Esophagus muscularis mucosa (tissue), 4 donors: ENCODE measurements around the gene C1orf159. TPM values are rescaled to one million over a fixed set of nuclear protein-coding genes. Genes with fewer than 3 reads are reported as not detected.
A peak's percentile ranks its signal among the peaks of the same experiment; 100 is the strongest.

Source experiments
- DNase-seq: peaks from one replicate; pipeline ENCODE4 v3.0.0-alpha.2; 2017; ENCODE audit errors: extremely low spot score
- H3K27ac ChIP-seq, 4 donors: fragments of 200-600 bp; sonication (generic); replicated peaks in 1 of 4; 1 replicate in 3 of 4; 2 replicates in 1 of 4; pipeline ENCODE4 v1.5.1; 2016 to 2019; ENCODE audit warnings: mild to moderate bottlenecking in 1 of 4
- H3K27me3 ChIP-seq, 4 donors: fragments of 200-600 bp; sonication (generic); one replicate each; pipeline versions ENCODE4 v1.5.1 to v1.6.0; 2016 to 2019
- H3K36me3 ChIP-seq, 4 donors: fragments of 200-600 bp; sonication (generic); one replicate each; pipeline ENCODE4 v1.5.1; 2016 to 2019
- H3K4me1 ChIP-seq, 4 donors: fragments of 200-600 bp; sonication (generic); one replicate each; pipeline ENCODE4 v1.5.1; 2016 to 2019
- H3K4me3 ChIP-seq, 4 donors: fragments of 200-600 bp; sonication (generic); 1 replicate in 2 of 4; 2 replicates in 2 of 4; pipeline ENCODE4 v1.5.1; 2016 to 2019; ENCODE audit warnings: mild to moderate bottlenecking in 4 of 4, moderate library complexity in 1 of 4
- H3K9me3 ChIP-seq, 4 donors: fragments of 200-600 bp; sonication (generic); 1 replicate in 3 of 4; 2 replicates in 1 of 4; pipeline ENCODE4 v1.5.1; 2016 to 2019
- EP300 ChIP-seq: sonication (generic); formaldehyde crosslinking; IDR thresholded peaks from one replicate; pipeline ENCODE4 v1.6.1; 2017; ENCODE audit warnings: antibody characterized with exemption
- POLR2A ChIP-seq: fragments of 450-650 bp; IDR thresholded peaks from one replicate; pipeline ENCODE4 v1.6.1; 2017; ENCODE audit warnings: antibody characterized with exemption, moderate library complexity, mild to moderate bottlenecking, low read depth
- POLR2AphosphoS5 ChIP-seq, 2 donors: sonication (generic); formaldehyde crosslinking; IDR thresholded peaks; one replicate each; pipeline ENCODE4 v1.6.1; 2017; ENCODE audit warnings: antibody characterized with exemption in 2 of 2
- WGBS: methylation state at CpG from one replicate; pipeline ENCODE4 v1.1.5; 2018; 5-methylcytosine and 5-hydroxymethylcytosine counted together
- intact Hi-C: fragments of 100-400 bp; cut with DNase I; formaldehyde crosslinking; loops from one replicate; pipeline ENCODE4 v1.15.1; 2023
- total RNA-seq, 4 donors: library from RNA; depleted of rRNA; stranded (reverse); fragments of >200 nt; gene quantifications; one replicate each; pipeline versions ENCODE4 v1.1.0 to v1.2.1, GENCODE V29; 2016
- TF ChIP-seq, protein P1 (sequence below), 3 experiments: fragments of 200-600 bp in 2 of 3; fragments of 450-650 bp in 1 of 3; sonication (generic) in 2 of 3; IDR thresholded peaks; one replicate each; pipeline ENCODE4 v1.5.1; 2017 to 2019; ENCODE audit warnings: antibody characterized with exemption in 3 of 3, mild to moderate bottlenecking in 2 of 3, moderate library complexity in 1 of 3

C1orf159 gene
- 10 to 100 TPM in 1 of 4 donors, 1 to 10 TPM in 3; 4.2 to 11.9 (median 8.5) TPM for total RNA-seq

GRCh38 chr1:1115786-1116700, at the start of gene C1orf159:
C1orf159 (minus strand) TSS chr1:1116089; CDS start chr1:1091543, 24,546 bp downstream.
- Histone ChIP-seq H3K27me3 (peaks cover 0 to 39% (median under 1%) of the 10 kb centered on the region in 4 donors), H3K27ac (peak within 1 kb of the TSS; percentile 78 to 87 (median 84)), H3K36me3 (peaks cover 0 to 18% (median 3%) of the 10 kb centered on the region in 4 donors), H3K4me1 (peaks cover 6 to 27% (median 21%) of the 10 kb centered on the region in 4 donors), H3K4me3 (peak within 1 kb of the TSS; percentile 79 to 98 (median 98)), H3K9me3 (peaks cover 0 to 4% (median 0%) of the 10 kb centered on the region in 4 donors)
- peak; percentile 100 for DNase-seq
- under 1% methylated on average over 49 of the region's 128 CpGs for WGBS
- intact Hi-C loops, result loop anchor here (10.0 kb wide), 1 partner anchor 259 kb away; the partner anchor contains the start of gene AURKAIP1
- no peak for TF ChIP-seq EP300
- TF ChIP-seq POLR2AphosphoS5 (IDR thresholded peaks at IDR 0.05), result peak in 1 of 2 donors; percentile 43
- TF ChIP-seq, protein P1, sequence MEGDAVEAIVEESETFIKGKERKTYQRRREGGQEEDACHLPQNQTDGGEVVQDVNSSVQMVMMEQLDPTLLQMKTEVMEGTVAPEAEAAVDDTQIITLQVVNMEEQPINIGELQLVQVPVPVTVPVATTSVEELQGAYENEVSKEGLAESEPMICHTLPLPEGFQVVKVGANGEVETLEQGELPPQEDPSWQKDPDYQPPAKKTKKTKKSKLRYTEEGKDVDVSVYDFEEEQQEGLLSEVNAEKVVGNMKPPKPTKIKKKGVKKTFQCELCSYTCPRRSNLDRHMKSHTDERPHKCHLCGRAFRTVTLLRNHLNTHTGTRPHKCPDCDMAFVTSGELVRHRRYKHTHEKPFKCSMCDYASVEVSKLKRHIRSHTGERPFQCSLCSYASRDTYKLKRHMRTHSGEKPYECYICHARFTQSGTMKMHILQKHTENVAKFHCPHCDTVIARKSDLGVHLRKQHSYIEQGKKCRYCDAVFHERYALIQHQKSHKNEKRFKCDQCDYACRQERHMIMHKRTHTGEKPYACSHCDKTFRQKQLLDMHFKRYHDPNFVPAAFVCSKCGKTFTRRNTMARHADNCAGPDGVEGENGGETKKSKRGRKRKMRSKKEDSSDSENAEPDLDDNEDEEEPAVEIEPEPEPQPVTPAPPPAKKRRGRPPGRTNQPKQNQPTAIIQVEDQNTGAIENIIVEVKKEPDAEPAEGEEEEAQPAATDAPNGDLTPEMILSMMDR (IDR thresholded peaks at IDR 0.05), result peak in 1 of 3 experiments; percentile 33

DNA sequence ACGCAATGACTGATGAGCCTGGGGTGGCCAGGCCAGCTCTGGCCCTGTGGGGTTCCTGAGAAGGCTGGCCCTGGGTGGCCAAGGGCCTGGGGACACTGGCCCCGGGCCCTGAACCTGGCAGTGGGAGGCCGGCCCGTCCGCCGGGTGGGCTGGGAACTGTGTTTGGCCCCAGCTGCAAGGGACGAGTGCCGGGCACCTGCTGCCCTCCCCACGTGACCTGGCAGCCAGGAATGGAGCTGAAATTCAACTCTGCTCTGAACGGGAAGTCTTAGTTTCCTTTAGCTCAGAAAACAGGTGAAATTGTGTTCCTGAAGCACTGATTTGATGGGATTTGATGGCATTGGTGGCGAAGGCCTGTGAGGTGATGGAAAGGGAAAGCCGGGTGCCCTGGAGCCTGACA, 49.6 kb upstream of the C1orf159 start:
- intact Hi-C loops, result no loop called here

DNA sequence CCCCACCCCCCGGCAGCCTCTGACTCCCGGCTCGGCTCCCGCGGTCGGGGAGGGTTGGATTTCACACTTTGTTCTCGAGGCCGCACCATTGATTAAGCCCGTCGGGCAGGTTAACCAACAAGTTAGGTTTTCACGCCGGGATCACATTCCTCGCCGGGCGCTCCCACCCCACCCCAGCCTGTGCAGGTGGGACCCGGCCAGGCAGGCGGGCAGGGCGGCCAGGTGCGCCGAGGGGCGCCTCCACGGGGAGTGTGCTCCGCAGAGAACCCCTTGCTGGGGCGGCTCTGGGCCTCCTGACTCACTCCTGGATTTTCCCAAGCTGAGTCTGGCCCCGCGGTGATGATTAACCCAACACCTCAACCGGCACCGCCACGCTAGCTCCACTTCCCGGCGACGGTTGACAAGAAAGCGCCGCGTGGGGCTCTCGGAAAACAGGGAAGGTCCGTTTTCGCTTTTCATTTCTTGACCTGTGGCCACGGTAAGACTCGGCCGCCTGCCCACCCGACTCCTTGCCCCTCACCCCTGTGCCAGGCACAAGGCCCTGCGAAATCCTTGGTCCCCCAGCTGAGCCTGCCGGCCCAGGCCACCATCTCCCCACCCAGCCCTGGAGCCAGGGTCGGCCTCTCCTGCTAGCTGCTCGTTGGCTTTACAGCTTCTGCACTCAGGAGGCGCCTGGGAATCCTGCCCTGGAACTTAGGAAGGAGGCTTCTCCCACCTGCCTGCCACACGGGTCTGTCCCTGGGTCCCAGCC, 49.0 kb upstream of the C1orf159 start:
- Histone ChIP-seq H3K27me3 (peaks cover 0 to 86% (median 24%) of the 10 kb centered on the region in 4 donors), H3K9me3 (no peaks in the 10 kb centered on the region), H3K4me1 (peaks cover 0 to 6% (median 0%) of the 10 kb centered on the region in 4 donors), H3K4me3 (no peak overlapping the region), H3K36me3 (no peaks in the 10 kb centered on the region), H3K27ac (peak overlapping the region in 1 of 4 donors; percentile 40)
- 61% methylated on average over 37 of the region's 48 CpGs for WGBS
- no peak for TF ChIP-seq POLR2A
- no peak for TF ChIP-seq EP300
- TF ChIP-seq POLR2AphosphoS5 (IDR thresholded peaks at IDR 0.05), result no peak
- TF ChIP-seq, protein P1 (IDR thresholded peaks at IDR 0.05), result no peak
- no peak for DNase-seq
- intact Hi-C loops, result no loop called here

More for the DNA sequence above, 49.6 kb upstream of the C1orf159 start:
- no peaks in the 10 kb centered on the region for H3K36me3 ChIP-seq
- DNase-seq, result no peak
- peaks cover 0 to 6% (median 0%) of the 10 kb centered on the region in 4 donors for H3K4me1 ChIP-seq
- no peaks in the 10 kb centered on the region for H3K9me3 ChIP-seq
- 85% methylated on average over 8 of the region's 12 CpGs for WGBS
- no peak overlapping the region for H3K4me3 ChIP-seq
- TF ChIP-seq POLR2AphosphoS5 (IDR thresholded peaks at IDR 0.05), result no peak
- TF ChIP-seq, protein P1 (IDR thresholded peaks at IDR 0.05), result no peak
- TF ChIP-seq EP300, result no peak
- no peak for TF ChIP-seq POLR2A
- H3K27me3 ChIP-seq, result peaks cover 0 to 92% (median 24%) of the 10 kb centered on the region in 4 donors
- H3K27ac ChIP-seq, result peak overlapping the region in 1 of 4 donors; percentile 40

GRCh38 chr1:1164361-1164700, 48.4 kb upstream of the C1orf159 start:
- no peak for DNase-seq

More at GRCh38 chr1:1164361-1164700, 48.4 kb upstream of the C1orf159 start:
- intact Hi-C loops, result no loop called here
- Histone ChIP-seq H3K27me3 (peaks cover 0 to 81% (median 22%) of the 10 kb centered on the region in 4 donors), H3K4me1 (peaks cover 0 to 6% (median 0%) of the 10 kb centered on the region in 4 donors), H3K36me3 (no peaks in the 10 kb centered on the region), H3K27ac (no peak overlapping the region), H3K4me3 (no peak overlapping the region), H3K9me3 (no peaks in the 10 kb centered on the region)
- no peak for TF ChIP-seq POLR2A
- no peak for TF ChIP-seq EP300
- no peak for TF ChIP-seq POLR2AphosphoS5 (IDR thresholded peaks at IDR 0.05)
- TF ChIP-seq, protein P1 (IDR thresholded peaks at IDR 0.05), result no peak
- 76% methylated on average over 26 of the region's 26 CpGs for WGBS
